IPS-20b (cell line): ENCODE measurements around the gene MED28.
"Not testable (repeated sequence)": the region's sequence is repeated elsewhere in the genome, so short reads cannot be mapped to it uniquely, and the experiment has no call there.

ENCODE experiments used
- H3K27ac ChIP-seq: one replicate; pipeline ENCODE4 v1.5.1; 2013; ENCODE audit warnings: low read length
- H3K27me3 ChIP-seq: 2 replicates; pipeline ENCODE4 v1.6.1; 2013; ENCODE audit warnings: mild to moderate bottlenecking, low read length, inconsistent platforms; ENCODE audit not compliant: insufficient read depth
- H3K36me3 ChIP-seq: 2 replicates; pipeline ENCODE4 v1.6.1; 2013; ENCODE audit warnings: low read depth, mild to moderate bottlenecking, inconsistent platforms, low read length, moderate library complexity; ENCODE audit not compliant: insufficient read depth
- H3K4me1 ChIP-seq: 2 replicates; pipeline ENCODE4 v1.6.1; 2013; ENCODE audit warnings: mild to moderate bottlenecking, control low read depth, inconsistent platforms, low read length, moderate library complexity; ENCODE audit not compliant: insufficient read depth
- H3K4me3 ChIP-seq: 2 replicates; pipeline ENCODE4 v1.5.1; 2013; ENCODE audit warnings: mild to moderate bottlenecking, low read length, inconsistent platforms
- H3K9ac ChIP-seq: 2 replicates; pipeline ENCODE4 v1.6.1; 2013; ENCODE audit warnings: low read depth, mild to moderate bottlenecking, inconsistent platforms, low read length, moderate library complexity
- H3K9me3 ChIP-seq: 2 replicates; pipeline ENCODE4 v1.6.1; 2013; ENCODE audit warnings: mild to moderate bottlenecking, low read depth, low read length, inconsistent platforms; ENCODE audit not compliant: insufficient read depth

The MED28 gene

GRCh38 chr4:17614416-17615299 is at the start of gene MED28:
TSS of gene MED28 (plus strand) at chr4:17614641. CDS start at chr4:17614655, 14 bp downstream.
- Histone ChIP-seq H3K4me1 (no peaks in the 10 kb centered on the region), H3K27ac (peak within 1 kb of the TSS; percentile 80), H3K9me3 (no peaks in the 10 kb centered on the region), H3K4me3 (peak within 1 kb of the TSS; percentile 94), H3K36me3 (peaks cover 31% of the 10 kb centered on the region), H3K9ac (peak within 1 kb of the TSS; percentile 99), H3K27me3 (no peaks in the 10 kb centered on the region)

GRCh38 chr4:17565846-17566245 is 48.6 kb upstream of the MED28 start:
- Histone ChIP-seq H3K9ac (no peak overlapping the region), H3K4me3 (no peak overlapping the region), H3K9me3 (no peaks in the 10 kb centered on the region), H3K27me3 (no peaks in the 10 kb centered on the region), H3K4me1 (no peaks in the 10 kb centered on the region), H3K27ac (no peak overlapping the region), H3K36me3 (no peaks in the 10 kb centered on the region)

GRCh38 chr4:17567271-17567670 is 47.2 kb upstream of the MED28 start:
- H3K4me1 ChIP-seq: no peaks in the 10 kb centered on the region
- no peak overlapping the region for H3K27ac ChIP-seq
- no peaks in the 10 kb centered on the region for H3K36me3 ChIP-seq
- no peaks in the 10 kb centered on the region for H3K27me3 ChIP-seq
- no peak overlapping the region for H3K4me3 ChIP-seq
- H3K9me3 ChIP-seq: no peaks in the 10 kb centered on the region
- no peak overlapping the region for H3K9ac ChIP-seq

- H3K9me3 ChIP-seq: no peaks in the 10 kb centered on the region
- H3K36me3 ChIP-seq: no peaks in the 10 kb centered on the region
- no peak overlapping the region for H3K4me3 ChIP-seq
- H3K9ac ChIP-seq: no peak overlapping the region
- peaks cover 7% of the 10 kb centered on the region; the same call in 1 of the 2 replicates for H3K27me3 ChIP-seq
- peaks cover 8% of the 10 kb centered on the region; the same call in 1 of the 2 replicates for H3K4me1 ChIP-seq
- H3K27ac ChIP-seq: no peak overlapping the region
Measured at GRCh38 chr4:17574206-17574605, 40.2 kb upstream of the MED28 start.

GRCh38 chr4:17575177-17575576 is 39.3 kb upstream of the MED28 start:
- not testable (repeated sequence) for H3K9me3 ChIP-seq, H3K36me3 ChIP-seq, H3K4me1 ChIP-seq, H3K9ac ChIP-seq, H3K27ac ChIP-seq, H3K4me3 ChIP-seq, H3K27me3 ChIP-seq

GRCh38 chr4:17576932-17577664 is 37.3 kb upstream of the MED28 start, which contains the start of gene LAP3:
TSS of gene LAP3 (plus strand) at chr4:17577198. CDS start at chr4:17577466, 268 bp downstream.
- H3K27ac ChIP-seq: no peak within 1 kb of the TSS

GRCh38 chr4:17577665-17578481 is 36.6 kb upstream of the MED28 start:
- Histone ChIP-seq H3K4me3 (peak overlapping the region; percentile 90), H3K27me3 (peaks cover 7% of the 10 kb centered on the region; the same call in 1 of the 2 replicates), H3K27ac (no peak overlapping the region), H3K36me3 (peaks cover 25% of the 10 kb centered on the region), H3K9ac (peak overlapping the region; percentile 84; the same call in 1 of the 2 replicates), H3K9me3 (no peaks in the 10 kb centered on the region), H3K4me1 (peaks cover 8% of the 10 kb centered on the region; the same call in 1 of the 2 replicates)

More at GRCh38 chr4:17576932-17577664, 37.3 kb upstream of the MED28 start, which contains the start of gene LAP3:
- peak within 1 kb of the TSS; percentile 84; the same call in 1 of the 2 replicates for H3K9ac ChIP-seq
- H3K27me3 ChIP-seq: peaks cover 7% of the 10 kb centered on the region; the same call in 1 of the 2 replicates
- peaks cover 17% of the 10 kb centered on the region for H3K36me3 ChIP-seq
- H3K4me3 ChIP-seq: peak within 1 kb of the TSS; percentile 90
- H3K4me1 ChIP-seq: peaks cover 8% of the 10 kb centered on the region; the same call in 1 of the 2 replicates
- H3K9me3 ChIP-seq: no peaks in the 10 kb centered on the region

- Histone ChIP-seq H3K4me1 (peaks cover 8% of the 10 kb centered on the region; the same call in 1 of the 2 replicates), H3K4me3 (peak overlapping the region; percentile 90), H3K27me3 (peaks cover 7% of the 10 kb centered on the region; the same call in 1 of the 2 replicates), H3K9ac (peak overlapping the region; percentile 84; the same call in 1 of the 2 replicates), H3K36me3 (peaks cover 31% of the 10 kb centered on the region), H3K9me3 (no peaks in the 10 kb centered on the region), H3K27ac (no peak overlapping the region)
Measured at GRCh38 chr4:17578482-17578891, 36.0 kb upstream of the MED28 start.

GRCh38 chr4:17580969-17581368 is 33.5 kb upstream of the MED28 start:
- Histone ChIP-seq H3K36me3 (peaks cover 56% of the 10 kb centered on the region), H3K27me3 (peaks cover 7% of the 10 kb centered on the region; the same call in 1 of the 2 replicates), H3K27ac (no peak overlapping the region), H3K4me1 (peaks cover 10% of the 10 kb centered on the region; the same call in 1 of the 2 replicates), H3K9me3 (no peaks in the 10 kb centered on the region), H3K4me3 (no peak overlapping the region), H3K9ac (no peak overlapping the region)

- no peak overlapping the region for H3K27ac ChIP-seq
- peaks cover 1% of the 10 kb centered on the region; the same call in 1 of the 2 replicates for H3K27me3 ChIP-seq
- H3K4me3 ChIP-seq: no peak overlapping the region
- no peaks in the 10 kb centered on the region for H3K9me3 ChIP-seq
- peaks cover 78% of the 10 kb centered on the region for H3K36me3 ChIP-seq
- H3K4me1 ChIP-seq: peaks cover 6% of the 10 kb centered on the region; the same call in 1 of the 2 replicates
- no peak overlapping the region for H3K9ac ChIP-seq
Measured at GRCh38 chr4:17583276-17583675, 31.2 kb upstream of the MED28 start.

- Histone ChIP-seq H3K4me1 (peaks cover 3% of the 10 kb centered on the region; the same call in 1 of the 2 replicates), H3K4me3 (no peak overlapping the region), H3K36me3 (peaks cover 85% of the 10 kb centered on the region), H3K9ac (peak overlapping the region; percentile 5; the same call in 1 of the 2 replicates), H3K27ac (no peak overlapping the region), H3K27me3 (no peaks in the 10 kb centered on the region), H3K9me3 (no peaks in the 10 kb centered on the region)
Measured at GRCh38 chr4:17583941-17584340, 30.5 kb upstream of the MED28 start.
